Smooth muscle cell of the coronary artery (primary cell): ENCODE measurements around the gene HOXA2. TPM values are rescaled to one million over a fixed set of nuclear protein-coding genes. Genes with fewer than 3 reads are reported as not detected.

Experiments used
- total RNA-seq: library from RNA; depleted of rRNA; stranded (reverse); fragments of >200 nt; gene quantifications from 2 replicates; pipeline ENCODE4 v1.2.3, GENCODE V29; 2014; ENCODE audit warnings: low replicate concordance

The HOXA2 gene
- total RNA-seq = not detected in 2 replicates

GRCh38 chr7:27102581-27103442 is at the start of gene HOXA2:
TSS of gene HOXA2 (minus strand) at chr7:27102683. CDS start at chr7:27102500, 183 bp downstream.

GRCh38 chr7:27147199-27148030 is 44.9 kb upstream of the HOXA2 start, which contains the start of gene HOXA6:
TSS of gene HOXA6 (minus strand) at chr7:27147774. CDS start at chr7:27147749, 25 bp downstream.

GRCh38 chr7:27143023-27143949 is 40.8 kb upstream of the HOXA2 start, which contains the start of gene HOXA5:
TSS of gene HOXA5 (minus strand) at chr7:27143681. CDS start at chr7:27143607, 74 bp downstream.

GRCh38 chr7:27130540-27131389 is 28.3 kb upstream of the HOXA2 start, which contains the start of gene HOXA4:
TSS of gene HOXA4 (minus strand) at chr7:27130757. CDS start at chr7:27130733, 24 bp downstream.

GRCh38 chr7:27095897-27096767 is 6.4 kb downstream of the HOXA2 start, which contains the start of gene HOXA1:
TSS of gene HOXA1 (minus strand) at chr7:27096000. CDS start at chr7:27095912, 88 bp downstream.

Other genes with a start within 250 kb of the HOXA2 start
- gene SKAP2, start 238.1 kb downstream of the HOXA2 start, total RNA-seq = 1.1 and 1.7 TPM in 2 replicates
- not detected in 2 replicates for gene HOXA1, start 6.7 kb downstream of the HOXA2 start, total RNA-seq
- gene HOXA4, start 28.1 kb upstream of the HOXA2 start, total RNA-seq = not detected in 2 replicates
- not detected in 2 replicates for gene HOXA5, start 41.0 kb upstream of the HOXA2 start, total RNA-seq
- not detected in 2 replicates for gene HOXA6, start 45.1 kb upstream of the HOXA2 start, total RNA-seq
- gene HOXA3, start 49.9 kb upstream of the HOXA2 start, total RNA-seq = not detected in 2 replicates
- not detected in 2 replicates for gene HOXA7, start 54.0 kb upstream of the HOXA2 start, total RNA-seq
- gene HOXA9, start 62.9 kb upstream of the HOXA2 start, total RNA-seq = not detected in 2 replicates
- gene HOXA10, start 71.6 kb upstream of the HOXA2 start, total RNA-seq = not detected in 2 replicates
- gene HOXA11, start 82.5 kb upstream of the HOXA2 start, total RNA-seq = not detected in 2 replicates
- not detected in 2 replicates for gene HOXA13, start 97.4 kb upstream of the HOXA2 start, total RNA-seq
- not detected in 2 replicates for gene EVX1, start 140.1 kb upstream of the HOXA2 start, total RNA-seq